HEK293 (cell line): ENCODE results near the gene DTNA.

ENCODE experiments used
- ZNF274 ChIP-seq, 2 experiments: fragments of 200-500 bp in 1 of 2; fragments of 450-650 bp in 1 of 2; sonication (Bioruptor generic) in 1 of 2; formaldehyde crosslinking in 1 of 2; IDR thresholded peaks; 2 replicates each; pipeline versions ENCODE4 v1.5.1 to v1.6.1; 2014 to 2016; ENCODE audit warnings: borderline replicate concordance in 1 of 2, inconsistent platforms in 1 of 2, low read length in 1 of 2, missing biosample characterization in 1 of 2, missing genetic modification characterization in 1 of 2
- ZNF292 ChIP-seq: fragments of 450-650 bp; formaldehyde crosslinking; IDR thresholded peaks from 2 replicates; pipeline ENCODE4 v1.5.1; 2016; ENCODE audit warnings: low read depth, missing biosample characterization, missing genetic modification characterization, borderline replicate concordance
- TF ChIP-seq, protein P1 (sequence below): fragments of 450-650 bp; formaldehyde crosslinking; IDR thresholded peaks from 2 replicates; pipeline ENCODE4 v1.5.1; 2016; ENCODE audit warnings: missing biosample characterization, missing genetic modification characterization

DNA sequence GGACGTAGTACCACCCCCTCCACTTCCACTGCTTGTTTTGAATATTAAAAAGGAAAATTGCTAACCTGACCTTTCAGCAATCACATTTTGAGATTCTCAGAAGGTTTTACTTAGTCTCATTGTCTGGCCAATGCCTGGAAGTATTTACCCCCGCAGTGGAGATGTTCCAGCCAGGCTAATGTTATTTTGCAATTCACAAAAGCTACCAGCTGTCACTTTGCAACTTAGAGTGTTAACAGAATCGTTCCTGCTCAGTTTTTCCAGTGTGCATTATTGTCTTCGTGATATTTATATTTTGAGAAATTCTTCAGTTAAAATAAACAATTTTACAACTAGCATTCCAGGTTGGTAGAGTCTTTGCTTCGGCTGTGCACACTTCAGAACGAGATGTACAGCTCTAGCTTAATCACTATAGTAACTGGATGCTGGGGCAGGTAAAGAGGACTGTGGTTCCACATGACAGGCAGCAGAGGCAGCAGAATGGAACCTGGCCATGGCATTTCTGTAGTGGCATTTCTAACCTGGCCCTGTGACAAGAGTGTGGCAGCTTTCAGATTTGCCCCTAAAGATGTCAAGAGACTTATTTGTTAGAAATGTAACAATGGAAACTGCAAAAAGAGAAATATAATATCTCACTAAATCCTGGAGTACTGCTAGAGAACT lies 85.1 kb downstream of the DTNA start:
- no peak for TF ChIP-seq ZNF274 (IDR thresholded peaks at IDR 0.05; ENCODE audit: low read length)
- no peak for TF ChIP-seq ZNF274 (tag by site-specific recombination; IDR thresholded peaks at IDR 0.05; ENCODE audit: borderline replicate concordance)
- TF ChIP-seq, protein P1, sequence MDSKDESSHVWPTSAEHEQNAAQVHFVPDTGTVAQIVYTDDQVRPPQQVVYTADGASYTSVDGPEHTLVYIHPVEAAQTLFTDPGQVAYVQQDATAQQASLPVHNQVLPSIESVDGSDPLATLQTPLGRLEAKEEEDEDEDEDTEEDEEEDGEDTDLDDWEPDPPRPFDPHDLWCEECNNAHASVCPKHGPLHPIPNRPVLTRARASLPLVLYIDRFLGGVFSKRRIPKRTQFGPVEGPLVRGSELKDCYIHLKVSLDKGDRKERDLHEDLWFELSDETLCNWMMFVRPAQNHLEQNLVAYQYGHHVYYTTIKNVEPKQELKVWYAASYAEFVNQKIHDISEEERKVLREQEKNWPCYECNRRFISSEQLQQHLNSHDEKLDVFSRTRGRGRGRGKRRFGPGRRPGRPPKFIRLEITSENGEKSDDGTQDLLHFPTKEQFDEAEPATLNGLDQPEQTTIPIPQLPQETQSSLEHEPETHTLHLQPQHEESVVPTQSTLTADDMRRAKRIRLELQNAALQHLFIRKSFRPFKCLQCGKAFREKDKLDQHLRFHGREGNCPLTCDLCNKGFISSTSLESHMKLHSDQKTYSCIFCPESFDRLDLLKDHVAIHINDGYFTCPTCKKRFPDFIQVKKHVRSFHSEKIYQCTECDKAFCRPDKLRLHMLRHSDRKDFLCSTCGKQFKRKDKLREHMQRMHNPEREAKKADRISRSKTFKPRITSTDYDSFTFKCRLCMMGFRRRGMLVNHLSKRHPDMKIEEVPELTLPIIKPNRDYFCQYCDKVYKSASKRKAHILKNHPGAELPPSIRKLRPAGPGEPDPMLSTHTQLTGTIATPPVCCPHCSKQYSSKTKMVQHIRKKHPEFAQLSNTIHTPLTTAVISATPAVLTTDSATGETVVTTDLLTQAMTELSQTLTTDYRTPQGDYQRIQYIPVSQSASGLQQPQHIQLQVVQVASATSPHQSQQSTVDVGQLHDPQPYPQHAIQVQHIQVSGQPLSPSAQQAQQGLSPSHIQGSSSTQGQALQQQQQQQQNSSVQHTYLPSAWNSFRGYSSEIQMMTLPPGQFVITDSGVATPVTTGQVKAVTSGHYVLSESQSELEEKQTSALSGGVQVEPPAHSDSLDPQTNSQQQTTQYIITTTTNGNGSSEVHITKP, result no peak
- TF ChIP-seq ZNF292 (tag by site-specific recombination), result no peak
